H1 (cell line): Measurements from ENCODE around the gene TBC1D22A. TPM values are rescaled to one million over a fixed set of nuclear protein-coding genes. Genes with fewer than 3 reads are reported as not detected.

Experiments
- CTCF ChIA-PET: fragments of 300-600 bp; sonication (Branson Sonifier 250); formaldehyde crosslinking; loops from one replicate; lab custom pipeline; 2021; ENCODE audit not compliant: partially characterized antibody; lab: Charles Lee
- POLR2A ChIA-PET: fragments of 300-600 bp; sonication (Branson Sonifier 250); formaldehyde crosslinking; loops from one replicate; lab custom pipeline; 2021; ENCODE audit warnings: inconsistent platforms; ENCODE audit not compliant: partially characterized antibody; lab: Charles Lee
- DNase-seq, 2 experiments: peaks; one replicate each; pipeline versions ENCODE4 v3.0.0 to v3.0.0-alpha.2; 2010 to 2022; ENCODE audit warnings: low spot score in 2 of 2, low read depth in 1 of 2, mixed read lengths in 1 of 2
- FAIRE-seq: peaks from 2 replicates; lab custom pipeline; 2011; peaks lifted over from hg19 to GRCh38; lab: Jason Lieb, UNC
- H2AFZ ChIP-seq: 2 replicates; pipeline ENCODE4 v1.8.1; 2012; ENCODE audit warnings: low read length, inconsistent platforms
- H2AK5ac ChIP-seq: 2 replicates; pipeline ENCODE4 v1.6.1; 2013; ENCODE audit warnings: low read depth, low read length
- H2BK120ac ChIP-seq: replicated peaks from 2 replicates; pipeline ENCODE3; 2013; ENCODE audit warnings: low read depth, low read length, inconsistent platforms
- H2BK12ac ChIP-seq: 2 replicates; pipeline ENCODE4 v1.6.1; 2013; ENCODE audit warnings: low read depth, low read length
- H2BK15ac ChIP-seq: 2 replicates; pipeline ENCODE4 v1.6.1; 2013; ENCODE audit warnings: low read length
- H2BK20ac ChIP-seq: 2 replicates; pipeline ENCODE4 v1.6.1; 2013; ENCODE audit warnings: low read length
- H2BK5ac ChIP-seq: 2 replicates; pipeline ENCODE4 v1.6.1; 2013; ENCODE audit warnings: low read depth, low read length
- H3K14ac ChIP-seq: 2 replicates; pipeline ENCODE4 v1.6.1; 2013; ENCODE audit warnings: inconsistent platforms; ENCODE audit not compliant: insufficient read length
- H3K18ac ChIP-seq: 2 replicates; pipeline ENCODE4 v1.6.1; 2013; ENCODE audit warnings: low read length; ENCODE audit errors: extremely low read depth
- H3K23ac ChIP-seq: 2 replicates; pipeline ENCODE4 v1.6.1; 2013; ENCODE audit warnings: inconsistent platforms; ENCODE audit not compliant: insufficient read length
- H3K23me2 ChIP-seq: 2 replicates; pipeline ENCODE4 v1.6.1; 2013; ENCODE audit warnings: low read depth, low read length
- H3K27ac ChIP-seq: 2 replicates; pipeline ENCODE4 v1.6.1; 2011; ENCODE audit warnings: low read depth, low read length, inconsistent platforms
- H3K27me3 ChIP-seq, 4 experiments: replicated peaks in 1 of 4; 1 replicate in 1 of 4; 2 replicates in 3 of 4; pipeline versions ENCODE4 v1.6.1 to v1.8.1; 2011 to 2013; ENCODE audit warnings: low read length in 3 of 4, mild to moderate bottlenecking in 3 of 4, inconsistent platforms in 2 of 4, mixed read lengths in 2 of 4, moderate library complexity in 1 of 4; ENCODE audit not compliant: control insufficient read depth in 3 of 4, insufficient read depth in 3 of 4; ENCODE audit errors: extremely low read depth in 1 of 4
- H3K36me3 ChIP-seq, 4 experiments: 2 replicates each; pipeline versions ENCODE4 v1.6.1 to v1.8.1; 2011 to 2013; ENCODE audit warnings: mild to moderate bottlenecking in 4 of 4, low read length in 3 of 4, moderate library complexity in 2 of 4, control low read depth in 1 of 4, inconsistent platforms in 1 of 4; ENCODE audit not compliant: insufficient read depth in 4 of 4, control insufficient read depth in 2 of 4
- H3K4ac ChIP-seq: replicated peaks from 2 replicates; pipeline ENCODE3; 2013; ENCODE audit warnings: low read length, low read depth, mixed read lengths, inconsistent platforms; ENCODE audit not compliant: insufficient read length
- H3K4me1 ChIP-seq, 4 experiments: replicated peaks in 1 of 4; 1 replicate in 1 of 4; 2 replicates in 3 of 4; pipeline versions ENCODE4 v1.6.1 to v1.8.1; 2011 to 2013; ENCODE audit warnings: low read length in 3 of 4, inconsistent platforms in 2 of 4, mixed read lengths in 1 of 4; ENCODE audit not compliant: insufficient read depth in 4 of 4, control insufficient read depth in 3 of 4
- H3K4me2 ChIP-seq, 2 experiments: 2 replicates each; pipeline versions ENCODE4 v1.6.1 to v1.8.1; 2011 to 2013; ENCODE audit warnings: low read depth in 2 of 2, low read length in 2 of 2, control low read depth in 1 of 2, inconsistent platforms in 1 of 2, mild to moderate bottlenecking in 1 of 2; ENCODE audit not compliant: insufficient read depth in 1 of 2
- H3K4me3 ChIP-seq, 4 experiments: fragments of 200-600, 300-600 bp in 1 of 4; sonication (generic), shearing (Covaris generic), sonication (Bioruptor Twin) in 1 of 4; 2 replicates each; pipeline versions ENCODE4 v1.5.1 to v1.8.1; 2011 to 2016; ENCODE audit warnings: low read length in 4 of 4, low read depth in 3 of 4, control low read depth in 2 of 4, inconsistent platforms in 2 of 4, mild to moderate bottlenecking in 2 of 4, mixed read lengths in 1 of 4, moderate library complexity in 1 of 4; ENCODE audit not compliant: insufficient read depth in 2 of 4; ENCODE audit errors: extremely low read depth in 1 of 4
- H3K56ac ChIP-seq: replicated peaks from 2 replicates; pipeline ENCODE3; 2013; ENCODE audit warnings: low read depth, mild to moderate bottlenecking, mixed read lengths, low read length, inconsistent platforms; ENCODE audit not compliant: insufficient read length
- H3K79me1 ChIP-seq: 2 replicates; pipeline ENCODE4 v1.6.1; 2013; ENCODE audit warnings: low read depth, low read length, control low read depth
- H3K79me2 ChIP-seq, 2 experiments: 2 replicates each; pipeline versions ENCODE4 v1.6.1 to v1.8.1; 2012 to 2013; ENCODE audit warnings: low read length in 2 of 2, mild to moderate bottlenecking in 2 of 2, inconsistent platforms in 1 of 2; ENCODE audit not compliant: insufficient read depth in 2 of 2, control insufficient read depth in 1 of 2
- H3K9ac ChIP-seq, 4 experiments: replicated peaks in 1 of 4; 1 replicate in 1 of 4; 2 replicates in 3 of 4; pipeline versions ENCODE4 v1.6.1 to v1.8.1; 2011 to 2013; ENCODE audit warnings: low read depth in 3 of 4, low read length in 3 of 4, control low read depth in 2 of 4, mild to moderate bottlenecking in 2 of 4, moderate library complexity in 2 of 4, inconsistent platforms in 1 of 4; ENCODE audit errors: extremely low read depth in 1 of 4
- H3K9me3 ChIP-seq, 2 experiments: 2 replicates each; pipeline versions ENCODE4 v1.6.1 to v1.8.1; 2012 to 2013; ENCODE audit warnings: mild to moderate bottlenecking in 2 of 2, moderate library complexity in 2 of 2, control low read depth in 1 of 2, inconsistent platforms in 1 of 2, low read depth in 1 of 2, low read length in 1 of 2, mixed read lengths in 1 of 2; ENCODE audit not compliant: insufficient read depth in 2 of 2
- H4K20me1 ChIP-seq, 2 experiments: replicated peaks in 1 of 2; 2 replicates each; pipeline versions ENCODE3 to v1.8.1; 2011 to 2013; ENCODE audit warnings: inconsistent platforms in 2 of 2, low read length in 2 of 2, mild to moderate bottlenecking in 1 of 2; ENCODE audit not compliant: insufficient read depth in 2 of 2, control insufficient read depth in 1 of 2
- H4K5ac ChIP-seq: 2 replicates; pipeline ENCODE4 v1.6.1; 2013; ENCODE audit warnings: low read length, low read depth, mixed read lengths, inconsistent platforms; ENCODE audit not compliant: insufficient read length
- H4K8ac ChIP-seq: 2 replicates; pipeline ENCODE4 v1.8.0; 2013; ENCODE audit warnings: mild to moderate bottlenecking, moderate library complexity, low read length, inconsistent platforms; ENCODE audit not compliant: insufficient read depth; ENCODE audit errors: extremely low read depth
- H4K91ac ChIP-seq: replicated peaks from 2 replicates; pipeline ENCODE3; 2013; ENCODE audit warnings: low read length, mixed read lengths, inconsistent platforms; ENCODE audit not compliant: insufficient read length
- MAFK ChIP-seq: IDR thresholded peaks from 2 replicates; pipeline ENCODE4 v1.6.1; 2012; ENCODE audit warnings: low read depth, mild to moderate bottlenecking, improper control_type of control experiment, low read length
- PHF8 ChIP-seq: fragments of 200-600 bp; sonication (generic); conservative IDR thresholded peaks from 2 replicates; pipeline ENCODE4 v1.7.1; 2012; ENCODE audit warnings: low read depth, mild to moderate bottlenecking, inconsistent platforms, low read length, moderate library complexity
- SIX5 ChIP-seq: IDR thresholded peaks from 2 replicates; pipeline ENCODE4 v1.6.1; 2011; ENCODE audit warnings: mild to moderate bottlenecking, low read depth, low read length
- TBP ChIP-seq: IDR thresholded peaks from 2 replicates; pipeline ENCODE4 v1.6.1; 2011; ENCODE audit warnings: low read depth, low read length, improper control_type of control experiment
- ZNF274 ChIP-seq: IDR thresholded peaks from 2 replicates; pipeline ENCODE4 v1.7.0; 2012; ENCODE audit warnings: low read length, borderline replicate concordance; ENCODE audit errors: extremely low read depth
- WGBS, 2 experiments: shearing (Covaris generic) in 1 of 2; methylation state at CpG; one replicate each; pipeline versions ENCODE4 v1.1.6 to v1.1.7; 2013 to 2015; ENCODE audit warnings: low lambda C conversion rate in 2 of 2, mixed read lengths in 2 of 2, inconsistent platforms in 1 of 2, low coverage in 1 of 2, missing lambda C conversion rate in 1 of 2; ENCODE audit not compliant: insufficient replicate concordance in 2 of 2, insufficient coverage in 1 of 2, insufficient read length in 1 of 2; ENCODE audit errors: extremely low coverage in 1 of 2, missing lambda C conversion rate in 1 of 2; 5-methylcytosine and 5-hydroxymethylcytosine counted together
- polyA plus RNA-seq, 7 experiments: library from polyadenylated mRNA; depleted of rRNA in 3 of 7; stranded (reverse) in 5 of 7; unstranded in 2 of 7; fragments of >200 nt in 5 of 7; fragments of 200-250 nt in 2 of 7; gene quantifications; 1 replicate in 5 of 7; 2 replicates in 1 of 7; 4 replicates in 1 of 7; pipeline versions ENCODE4 v1.2.1 to v1.2.3, GENCODE V29; 2011 to 2013; ENCODE audit warnings: missing spikeins in 2 of 7, mixed read lengths in 2 of 7
- total RNA-seq: library from RNA; stranded (reverse); fragmentation: NEBNext Ultra II Directional; extraction: Animal tissue kit (Norgen Biotek cat#: 25700); gene quantifications from 2 replicates; pipeline ENCODE4 v1.2.1, GENCODE V29; 2021

TBC1D22A gene
- total and polyA plus RNA-seq, 2 of the 8 experiments (the other 6 are each of a cell fraction or from before 2014, with no cell fraction given): 11.9 to 18.4 TPM

- Histone ChIP-seq H2BK5ac (no peak overlapping the region), H3K4ac (no peak overlapping the region), H3K36me3 (no peaks in the 10 kb centered on the region; a peak in 1 of 8 replicates), H3K27ac (no peak overlapping the region)
- POLR2A ChIA-PET: no interaction called here
- no peak for TF ChIP-seq TBP
- TF ChIP-seq MAFK: no peak
- no peak for TF ChIP-seq ZNF274
- TF ChIP-seq SIX5: no peak
- TF ChIP-seq PHF8: no peak
- TF ChIP-seq, all 59 proteins: peak for 0
- Histone ChIP-seq H3K56ac (no peak overlapping the region), H2AFZ (no peak overlapping the region), H2BK15ac (no peak overlapping the region), H4K20me1 (peaks cover 0 to 2% of the 10 kb centered on the region in 2 experiments), H3K23ac (no peak overlapping the region), H2BK12ac (no peak overlapping the region), H3K23me2 (no peaks in the 10 kb centered on the region), H3K4me3 (no peak overlapping the region), H3K79me1 (peaks cover 2% of the 10 kb centered on the region; the same call in 1 of the 2 replicates), H2BK120ac (no peak overlapping the region), H3K9ac (no peak overlapping the region), H2BK20ac (no peak overlapping the region), H3K79me2 (peaks cover 0 to 3% of the 10 kb centered on the region in 2 experiments; a peak in 1 of 4 replicates), H3K4me1 (no peaks in the 10 kb centered on the region; a peak in 1 of 7 replicates), H3K9me3 (no peaks in the 10 kb centered on the region), H3K27me3 (no peaks in the 10 kb centered on the region), H2AK5ac (no peak overlapping the region), H3K18ac (no peak overlapping the region), H4K91ac (no peak overlapping the region), H3K4me2 (no peak overlapping the region), H4K8ac (no peak overlapping the region), H3K14ac (no peak overlapping the region), H4K5ac (no peak overlapping the region)
- WGBS, 2 experiments: 94% methylated on average over 7 of the region's 7 CpGs; no CpG with 5 or more reads in 1 of the 2 experiments
- FAIRE-seq (no peak), DNase-seq (no peak)
- CTCF ChIA-PET: no interaction called here
Measured at GRCh38 chr22:47073075-47073474, 310.6 kb downstream of the TBC1D22A start.
